HEK293 (cell line): ENCODE measurements around the gene TNFRSF25.

Experiments used
- CTCF ChIP-seq: fragments of 450-650 bp; formaldehyde crosslinking; IDR thresholded peaks from 2 replicates; pipeline ENCODE4 v1.5.1; 2016; ENCODE audit warnings: missing biosample characterization, missing genetic modification characterization
- ZBTB7A ChIP-seq: fragments of 450-650 bp; formaldehyde crosslinking; IDR thresholded peaks from 2 replicates; pipeline ENCODE4 v1.5.1; 2016; ENCODE audit warnings: low read depth, missing biosample characterization, missing genetic modification characterization
- ZFP37 ChIP-seq: fragments of 450-650 bp; formaldehyde crosslinking; IDR thresholded peaks from 2 replicates; pipeline ENCODE4 v1.5.1; 2016; ENCODE audit warnings: missing biosample characterization, missing genetic modification characterization
- ZNF24 ChIP-seq: fragments of 450-650 bp; formaldehyde crosslinking; IDR thresholded peaks from 2 replicates; pipeline ENCODE4 v1.5.1; 2016; ENCODE audit warnings: missing biosample characterization, missing genetic modification characterization
- ZNF449 ChIP-seq: fragments of 450-650 bp; formaldehyde crosslinking; IDR thresholded peaks from 2 replicates; pipeline ENCODE4 v1.5.1; 2017; ENCODE audit warnings: missing biosample characterization, mild to moderate bottlenecking, missing genetic modification characterization, moderate library complexity
- ZNF513 ChIP-seq: fragments of 450-650 bp; IDR thresholded peaks from 2 replicates; pipeline ENCODE4 v1.5.1; 2018; ENCODE audit warnings: missing biosample characterization, missing genetic modification characterization
- ZNF747 ChIP-seq: fragments of 450-650 bp; formaldehyde crosslinking; IDR thresholded peaks from 2 replicates; pipeline ENCODE4 v1.5.1; 2016; ENCODE audit warnings: missing biosample characterization, missing genetic modification characterization
- ZNF768 ChIP-seq: fragments of 450-650 bp; formaldehyde crosslinking; IDR thresholded peaks from 2 replicates; pipeline ENCODE4 v1.5.1; 2018; ENCODE audit warnings: missing biosample characterization, mild to moderate bottlenecking, missing genetic modification characterization
- ZSCAN4 ChIP-seq: fragments of 450-650 bp; formaldehyde crosslinking; IDR thresholded peaks from 2 replicates; pipeline ENCODE4 v1.5.1; 2017; ENCODE audit warnings: missing biosample characterization, missing genetic modification characterization

GRCh38 chr1:6421266-6421665, 44.7 kb downstream of the TNFRSF25 start:
- TF ChIP-seq CTCF: no peak
- TF ChIP-seq ZNF449: no peak
- TF ChIP-seq ZNF24: no peak
- TF ChIP-seq ZNF513 (tag by site-specific recombination): no peak
- no peak for TF ChIP-seq ZFP37 (tag by site-specific recombination)
- no peak for TF ChIP-seq ZNF768 (tag by site-specific recombination)
- TF ChIP-seq ZBTB7A (tag by site-specific recombination): no peak
- TF ChIP-seq ZSCAN4 (tag by site-specific recombination): no peak
- no peak for TF ChIP-seq ZNF747 (tag by site-specific recombination)
